MM.1S (cell line): ENCODE measurements around the gene RIBC1.

Experiments used
- CTCF ChIP-seq: fragments of 300-600 bp; sonication (generic); IDR thresholded peaks from 2 replicates; pipeline ENCODE4 v1.5.1; 2016; ENCODE audit warnings: antibody characterized with exemption, low read length, mixed read lengths
- EZH2phosphoT487 ChIP-seq: fragments of 300-600 bp; sonication (generic); IDR thresholded peaks from 2 replicates; pipeline ENCODE4 v1.6.1; 2018; ENCODE audit warnings: antibody characterized with exemption, low read length

- TF ChIP-seq CTCF (no peak), EZH2phosphoT487 (no peak)
Observed at GRCh38 chrX:53398216-53398615, 24.5 kb upstream of the RIBC1 start.
